Fibroblast of mammary gland (primary cell): ENCODE results near the gene KCNK18.

Experiments used
- DNase-seq: peaks from one replicate; pipeline ENCODE4 v3.0.0-alpha.2; 2010; ENCODE audit warnings: low read depth
- H3K4me3 ChIP-seq: 2 replicates; pipeline ENCODE4 v1.5.1; 2011; ENCODE audit warnings: low read depth, mild to moderate bottlenecking, low read length, moderate library complexity; ENCODE audit not compliant: control insufficient read depth
- CTCF ChIP-seq: conservative IDR thresholded peaks from 2 replicates; pipeline ENCODE4 v1.5.1; 2011; ENCODE audit warnings: low read depth, low read length, inconsistent platforms; ENCODE audit not compliant: control insufficient read depth, insufficient read depth

KCNK18 gene

GRCh38 chr10:117161386-117162033 lies 35.8 kb upstream of the KCNK18 start:
- no peak overlapping the region for H3K4me3 ChIP-seq
- TF ChIP-seq CTCF: no peak
- no peak for DNase-seq

GRCh38 chr10:117162093-117163060 lies 34.9 kb upstream of the KCNK18 start:
- DNase-seq: no peak
- no peak overlapping the region for H3K4me3 ChIP-seq
- TF ChIP-seq CTCF: no peak

- no peak overlapping the region for H3K4me3 ChIP-seq
- no peak for DNase-seq
- TF ChIP-seq CTCF: no peak
Observed at GRCh38 chr10:117163061-117163953, 34.0 kb upstream of the KCNK18 start.

- no peak overlapping the region for H3K4me3 ChIP-seq
- TF ChIP-seq CTCF: no peak
- DNase-seq: no peak
Observed at GRCh38 chr10:117163954-117164548, 33.2 kb upstream of the KCNK18 start.

GRCh38 chr10:117164592-117165537 lies 32.4 kb upstream of the KCNK18 start:
- no peak overlapping the region for H3K4me3 ChIP-seq
- DNase-seq: no peak
- no peak for TF ChIP-seq CTCF
